GM18861 (cell line): Measurements from ENCODE around the gene HTRA1.

Experiments
- ATAC-seq: cut with Tn5 transposase; IDR thresholded peaks from one replicate; pipeline ENCODE4 v1.9.1; 2021; ENCODE audit not compliant: unreplicated experiment

The HTRA1 gene

GRCh38 chr10:122514045-122514840 lies 52.9 kb downstream of the HTRA1 start:
- ATAC-seq = no peak

GRCh38 chr10:122515022-122515424 lies 53.7 kb downstream of the HTRA1 start:
- ATAC-seq = no peak

DNA sequence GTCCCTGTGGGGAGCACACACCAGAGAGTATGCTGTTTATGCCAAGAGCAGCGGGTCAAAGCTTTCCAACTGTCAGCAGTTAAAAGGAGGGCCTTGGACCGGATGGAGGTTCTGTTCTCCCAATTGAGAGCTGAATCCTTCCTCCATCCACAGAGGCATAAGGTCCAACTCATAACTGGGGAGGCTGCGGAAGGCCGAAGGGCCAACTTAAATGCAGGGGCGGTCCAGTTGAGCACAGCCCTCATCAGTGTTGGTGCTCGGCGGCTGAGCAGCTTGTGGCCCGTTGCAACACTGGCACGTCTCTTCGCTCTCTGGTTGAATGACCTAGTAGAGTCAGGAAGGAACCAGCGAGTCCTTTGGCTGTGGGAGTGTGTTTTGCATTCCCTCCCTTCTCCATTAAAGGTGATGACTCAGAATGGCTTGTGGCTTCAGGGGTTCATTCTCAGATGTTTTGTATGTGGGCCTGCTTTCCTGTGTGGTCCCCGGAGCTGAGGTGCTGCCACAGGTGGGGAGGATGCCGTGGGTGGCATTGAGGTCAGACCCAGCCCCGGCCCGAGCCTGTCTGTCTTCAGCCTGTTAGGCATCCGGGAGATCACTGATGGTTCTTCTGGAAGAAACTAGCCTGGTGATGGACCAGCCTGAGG lies 54.4 kb downstream of the HTRA1 start:
- ATAC-seq = no peak

- ATAC-seq = no peak
These were observed 55.4 kb downstream of the HTRA1 start for GRCh38 chr10:122516734-122517133.

GRCh38 chr10:122519144-122519543 lies 57.8 kb downstream of the HTRA1 start:
- no peak for ATAC-seq

DNA sequence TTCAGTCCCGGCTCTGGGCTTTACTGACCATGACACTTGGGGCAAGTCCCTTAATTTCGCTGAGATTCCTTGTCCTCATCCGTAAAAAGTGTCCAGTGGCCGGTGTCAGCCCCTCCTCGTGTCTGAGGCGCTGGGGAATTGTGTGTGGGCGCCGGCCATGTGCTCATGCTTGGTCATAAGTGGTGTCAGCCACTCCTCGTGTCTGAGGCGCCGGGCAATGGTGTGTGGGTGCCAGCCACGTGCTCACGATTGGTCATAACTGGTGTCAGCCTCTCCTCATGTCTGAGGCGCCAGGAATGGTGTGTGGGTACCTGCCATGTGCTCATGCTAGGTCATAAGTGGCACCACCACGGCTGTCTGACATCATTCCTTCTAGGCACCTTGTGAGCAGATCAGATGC lies 58.5 kb downstream of the HTRA1 start:
- no peak for ATAC-seq

DNA sequence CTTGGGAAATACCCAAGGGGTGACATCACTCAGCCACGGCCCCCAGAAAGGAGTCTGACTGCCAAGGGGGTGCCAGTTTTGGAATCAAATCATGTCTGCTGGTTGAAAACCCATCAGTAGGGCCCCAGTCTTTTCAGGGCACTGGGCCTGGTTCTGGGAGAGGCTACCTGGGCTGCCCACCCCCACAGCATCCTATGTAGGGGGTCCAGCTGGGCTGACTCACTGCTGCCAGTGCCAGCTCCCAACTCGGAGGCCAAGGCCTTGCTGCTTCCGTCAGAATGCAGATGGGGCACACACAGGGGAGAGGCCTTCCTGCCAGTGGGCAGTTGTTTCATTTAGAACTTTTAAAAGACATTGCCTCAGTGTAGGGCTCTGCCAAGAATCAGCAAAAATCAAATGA lies 59.7 kb downstream of the HTRA1 start:
- ATAC-seq = no peak

DNA sequence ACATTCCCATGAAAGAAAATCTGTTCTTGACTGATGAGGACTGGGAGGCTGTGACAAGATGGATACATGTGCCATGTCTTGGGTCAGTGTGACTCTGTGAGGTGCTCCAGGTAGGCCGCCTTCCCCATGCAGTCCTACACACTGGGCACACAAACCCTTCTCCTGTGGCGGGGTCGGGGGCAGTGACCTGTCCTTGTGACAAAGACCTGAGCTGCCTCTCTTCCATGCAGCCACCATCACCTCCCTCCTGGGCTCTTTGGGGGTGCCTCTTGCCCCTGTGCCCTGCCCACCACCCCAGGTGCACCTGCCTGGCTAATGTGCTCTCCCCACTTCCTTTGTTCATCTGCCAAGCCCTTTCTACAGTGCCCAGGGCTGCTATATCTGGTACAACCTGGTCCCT lies 63.5 kb downstream of the HTRA1 start:
- ATAC-seq = no peak

- ATAC-seq = no peak
These were observed 64.4 kb downstream of the HTRA1 start for GRCh38 chr10:122525788-122526187.

GRCh38 chr10:122526892-122527291 lies 65.5 kb downstream of the HTRA1 start:
- no peak for ATAC-seq

- ATAC-seq = no peak
These were observed 68.8 kb downstream of the HTRA1 start for GRCh38 chr10:122530177-122530576.

- ATAC-seq = no peak
These were observed 69.9 kb downstream of the HTRA1 start for GRCh38 chr10:122531261-122531660.

DNA sequence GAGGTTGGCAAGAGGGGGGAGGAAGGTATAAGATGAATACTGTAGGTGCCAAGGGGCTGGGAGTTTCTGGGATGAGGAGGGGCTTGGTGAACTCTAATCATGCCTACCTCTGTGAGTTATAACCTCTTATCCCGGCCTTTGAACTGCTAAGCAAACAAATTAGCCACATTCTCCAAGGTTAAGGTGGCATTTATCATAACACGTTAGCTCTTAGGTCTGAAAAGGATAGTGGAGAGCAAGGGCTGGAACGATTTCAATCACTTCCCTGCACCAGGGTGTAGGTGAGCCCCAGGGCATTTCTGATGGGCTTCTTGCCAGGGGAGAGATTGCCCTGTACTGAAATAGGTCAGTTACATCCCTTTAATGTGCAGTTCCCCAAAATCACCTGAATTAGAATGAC lies 70.6 kb downstream of the HTRA1 start:
- no peak for ATAC-seq

DNA sequence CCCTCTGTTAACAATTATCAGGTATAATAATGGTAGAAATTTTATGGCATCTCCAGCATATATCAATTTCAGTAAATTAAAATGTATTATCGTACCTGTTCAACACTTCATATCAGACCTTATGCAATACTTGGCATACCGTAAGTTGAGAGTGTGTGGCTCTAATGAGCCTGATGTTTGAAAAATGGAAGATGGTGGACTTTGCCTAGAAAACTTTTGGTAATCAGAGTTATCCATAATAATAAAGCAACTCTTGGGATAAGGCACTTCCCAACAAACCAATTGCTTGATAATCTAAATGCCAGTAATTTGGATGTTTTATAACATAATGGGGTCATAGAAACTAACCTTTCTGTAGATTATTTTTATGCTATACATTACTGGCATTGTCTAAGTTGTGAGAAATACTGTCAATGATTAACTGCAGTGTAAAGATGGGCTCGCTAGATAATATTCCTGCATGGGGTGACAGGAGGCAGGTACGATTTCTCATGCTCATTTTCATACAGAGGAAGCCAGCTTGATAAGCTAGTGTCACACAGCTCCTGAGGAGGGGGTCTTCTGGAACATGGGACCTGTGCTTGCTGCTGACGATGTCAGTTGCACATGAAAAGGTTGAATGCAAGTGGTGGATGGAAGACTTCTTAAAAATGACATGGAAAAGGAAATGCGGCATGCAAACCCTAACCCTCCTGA lies 71.4 kb downstream of the HTRA1 start:
- no peak for ATAC-seq

DNA sequence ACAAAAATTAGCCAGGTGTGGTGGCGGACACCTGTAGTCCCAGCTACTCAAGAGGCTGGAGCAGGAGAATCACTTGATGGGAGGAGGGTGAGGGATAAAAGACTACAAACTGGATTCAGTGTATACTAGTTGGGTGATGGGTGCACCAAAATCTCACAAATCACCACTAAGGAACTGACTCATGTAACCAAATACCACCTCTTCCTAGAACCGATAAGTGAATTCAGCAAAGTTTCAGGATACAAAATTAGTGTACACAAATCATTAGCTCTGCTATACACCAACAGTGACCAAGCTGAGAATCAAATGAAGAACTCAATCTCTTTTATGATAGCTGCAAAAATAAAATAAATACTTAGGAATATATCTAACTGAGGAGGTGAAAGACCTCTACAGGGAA lies 76.2 kb downstream of the HTRA1 start:
- ATAC-seq = no peak

- ATAC-seq = no peak
These were observed 80.2 kb downstream of the HTRA1 start for GRCh38 chr10:122541541-122542002.

DNA sequence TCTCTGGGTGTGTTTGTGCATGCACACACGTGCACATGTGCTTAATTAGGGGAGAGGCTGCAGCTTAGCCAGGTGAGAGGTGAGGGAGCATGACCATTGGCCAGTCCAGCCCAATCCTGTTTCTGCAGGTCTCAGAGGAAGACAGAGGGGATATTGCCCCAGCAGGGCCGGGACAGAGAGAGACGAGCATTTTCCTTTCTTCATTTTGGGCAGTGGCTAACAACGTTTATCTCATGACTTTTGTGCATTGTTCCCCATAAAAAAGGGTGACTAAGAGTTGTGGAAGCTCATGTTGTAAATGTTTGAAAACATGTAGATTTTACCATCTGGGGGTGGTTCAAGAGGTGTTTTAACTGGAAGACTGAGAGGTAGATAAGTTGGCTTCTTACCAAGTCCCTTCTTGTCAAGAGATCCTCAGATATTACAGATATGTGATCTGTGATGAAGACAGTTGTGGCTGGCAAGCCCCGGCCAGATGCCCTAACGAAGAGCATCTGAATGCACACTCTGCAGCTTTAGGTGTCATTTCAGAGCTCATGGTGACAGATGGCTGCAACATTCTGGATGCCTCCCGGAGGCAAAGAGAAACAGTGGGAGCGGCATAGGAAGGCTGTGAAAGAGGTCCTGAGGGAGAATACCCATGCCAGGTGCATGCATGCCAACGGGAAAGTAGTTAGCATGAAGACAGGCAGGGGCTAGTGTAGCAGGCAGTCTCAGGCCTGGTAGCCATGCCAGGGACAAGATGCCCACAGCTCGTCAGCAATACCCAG lies 82.5 kb downstream of the HTRA1 start:
- ATAC-seq = no peak

DNA sequence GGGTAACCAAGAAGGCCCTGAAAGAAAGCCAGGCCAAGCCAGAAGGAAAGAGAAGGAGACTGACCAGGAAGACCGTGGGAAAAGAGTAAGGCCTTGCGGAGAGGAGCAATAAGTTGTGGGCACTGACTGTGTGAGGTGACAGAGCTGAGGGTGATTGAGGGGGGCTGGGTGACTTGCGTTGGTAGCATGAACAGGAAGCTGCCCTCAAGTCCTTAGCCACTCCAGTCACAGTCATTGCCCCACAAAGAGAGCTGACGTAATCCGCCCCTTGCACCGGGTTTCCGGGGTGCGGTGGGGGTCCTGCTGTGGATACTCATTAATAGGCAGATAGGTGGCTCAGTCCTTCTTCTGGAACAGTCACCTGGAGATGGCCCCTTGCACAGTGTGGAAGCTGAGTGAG lies 83.1 kb downstream of the HTRA1 start:
- ATAC-seq = no peak

GRCh38 chr10:122546242-122546641 lies 84.9 kb downstream of the HTRA1 start:
- no peak for ATAC-seq

- no peak for ATAC-seq
These were observed 87.2 kb downstream of the HTRA1 start for GRCh38 chr10:122548407-122549085.

DNA sequence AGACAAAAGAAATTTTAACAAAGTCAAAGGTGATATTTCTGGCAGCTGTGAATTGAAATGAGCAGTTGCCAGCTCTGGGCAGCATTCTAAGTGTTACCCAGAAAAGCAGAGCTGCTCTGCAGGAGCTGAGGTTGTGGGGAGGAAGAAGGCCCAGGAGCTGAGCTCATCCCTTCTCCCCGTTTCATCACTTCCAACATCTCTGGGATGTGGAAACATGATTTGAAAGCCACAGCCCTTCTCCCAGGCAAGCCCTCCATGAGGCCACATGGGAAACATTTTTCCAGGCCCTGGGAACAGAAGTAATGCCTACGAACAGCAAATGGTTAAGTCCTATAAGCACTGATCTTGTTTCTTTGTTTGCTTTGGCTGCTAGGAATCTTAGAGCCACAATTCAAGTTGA lies 88.3 kb downstream of the HTRA1 start:
- ATAC-seq = no peak
